HG03378 (cell line): ENCODE results near the gene DHCR24.
A peak's percentile ranks its signal among the peaks of the same experiment; 100 is the strongest.

Source experiments
- ATAC-seq: cut with Tn5 transposase; IDR thresholded peaks from one replicate; pipeline ENCODE4 v1.9.1; 2021; ENCODE audit warnings: mild to moderate bottlenecking, moderate library complexity; ENCODE audit not compliant: unreplicated experiment

Gene DHCR24

DNA sequence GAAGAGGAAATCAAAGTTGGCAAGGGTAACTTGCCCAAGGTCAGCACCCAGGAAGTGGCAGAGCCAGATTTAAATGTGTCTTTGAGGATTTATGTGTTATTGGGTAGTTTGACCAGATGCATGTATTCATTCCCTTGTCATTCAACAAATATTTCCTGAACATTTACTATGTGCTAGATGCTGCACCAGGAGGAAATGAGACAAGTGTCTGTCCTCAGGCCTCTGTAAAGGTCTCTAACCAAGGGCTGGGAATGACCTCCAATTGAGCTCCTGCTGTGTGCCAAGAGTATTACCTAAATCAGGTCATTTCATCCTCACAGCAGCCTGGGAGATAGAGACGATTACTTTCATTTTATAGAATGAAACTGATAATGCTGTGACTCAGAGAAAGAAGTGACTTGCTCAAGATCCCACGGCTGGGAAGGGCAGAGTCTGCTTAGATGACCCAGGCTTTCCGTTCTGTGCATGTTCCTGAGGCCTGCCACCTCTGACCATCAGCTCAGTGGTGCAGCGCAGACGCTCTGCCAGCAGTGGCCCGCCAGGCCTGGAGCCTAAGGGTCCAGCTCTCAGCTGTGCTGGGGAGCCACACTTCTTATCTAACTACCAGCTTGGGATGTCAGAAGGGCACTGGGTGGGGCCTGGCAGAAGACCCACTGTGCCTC is 82.4 kb downstream of the DHCR24 start:
- no peak for ATAC-seq

DNA sequence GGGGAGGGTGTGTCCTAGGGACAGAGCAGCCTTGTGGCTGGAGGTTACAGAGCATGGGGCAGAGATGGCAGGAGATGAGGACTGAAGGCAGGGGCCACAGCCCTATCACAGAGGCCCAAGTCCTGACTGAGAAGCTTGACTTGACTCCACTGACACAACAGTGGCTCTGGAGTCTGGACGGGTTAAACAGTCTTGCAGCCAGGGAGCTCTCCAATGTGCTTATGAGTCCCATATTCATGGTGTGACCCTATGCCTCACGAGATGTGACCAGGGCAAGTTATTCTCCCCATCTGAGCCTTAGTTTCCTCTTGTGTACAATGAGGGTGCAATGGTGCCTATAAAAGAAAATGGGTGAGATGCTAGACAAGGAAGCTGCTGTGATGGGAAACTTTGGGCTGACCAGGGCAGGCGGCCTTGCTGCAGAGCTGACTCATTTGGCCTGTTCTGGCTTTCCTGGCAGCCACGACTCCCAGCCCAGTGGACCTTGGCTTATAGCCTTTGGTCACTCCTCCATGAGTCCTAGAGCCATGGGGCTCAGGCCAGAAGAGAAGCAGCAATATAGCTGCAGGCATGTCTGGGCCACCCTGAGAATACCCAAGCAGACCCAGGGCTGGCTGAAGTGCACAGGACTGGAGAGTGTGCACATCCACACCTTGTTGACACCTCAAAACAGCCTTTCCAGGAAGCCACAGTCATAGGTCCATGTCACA is 83.1 kb downstream of the DHCR24 start:
- no peak for ATAC-seq

DNA sequence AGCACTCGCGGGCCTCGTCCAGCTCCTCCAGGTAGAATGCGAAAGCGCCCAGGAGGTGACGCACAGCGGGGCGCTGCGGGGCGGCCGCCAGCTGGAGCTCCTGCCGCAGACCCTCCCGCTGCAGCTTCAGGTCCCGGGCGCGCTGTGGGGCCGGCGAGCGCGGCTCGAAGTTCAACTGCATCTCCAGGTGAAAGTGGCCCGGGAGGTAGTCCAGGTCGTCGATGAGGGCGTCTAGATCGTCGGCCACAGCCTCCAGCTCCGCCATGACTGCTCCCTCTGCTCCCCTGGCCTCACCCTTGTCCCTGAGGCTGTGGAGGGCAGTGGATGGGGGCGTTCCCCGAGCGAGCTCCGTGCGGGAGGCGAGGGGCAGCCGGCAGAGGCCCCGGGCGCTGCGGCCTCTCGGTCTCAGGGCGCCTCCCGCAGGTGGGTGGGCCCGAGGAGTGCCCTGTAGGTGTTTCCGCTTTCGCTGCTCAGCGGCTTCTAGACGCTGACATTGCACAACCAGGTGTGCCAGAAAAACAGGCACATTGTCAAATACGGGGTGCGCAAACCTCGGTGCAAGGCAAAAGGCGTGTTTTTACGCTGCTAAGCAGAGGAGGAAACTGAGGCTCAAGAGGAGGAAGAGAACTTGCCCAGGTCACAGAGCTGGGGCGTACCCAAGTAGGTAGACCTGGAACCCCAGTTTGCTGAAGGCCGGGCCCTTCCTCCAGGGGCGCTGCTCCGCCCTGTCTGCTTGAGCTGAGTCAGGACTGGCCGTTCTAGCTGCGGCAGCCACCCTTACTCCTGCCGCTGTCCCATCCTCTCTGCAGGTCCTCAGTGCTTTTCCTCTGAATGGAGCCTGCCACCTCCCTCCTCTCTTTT is 85.9 kb downstream of the DHCR24 start, which contains the start of gene TTC22:
Gene TTC22 (minus strand): TSS at position 425 of the 861 bp plus-strand sequence. CDS start 160 bp downstream, at position 265.
- ATAC-seq = peak; percentile 67

DNA sequence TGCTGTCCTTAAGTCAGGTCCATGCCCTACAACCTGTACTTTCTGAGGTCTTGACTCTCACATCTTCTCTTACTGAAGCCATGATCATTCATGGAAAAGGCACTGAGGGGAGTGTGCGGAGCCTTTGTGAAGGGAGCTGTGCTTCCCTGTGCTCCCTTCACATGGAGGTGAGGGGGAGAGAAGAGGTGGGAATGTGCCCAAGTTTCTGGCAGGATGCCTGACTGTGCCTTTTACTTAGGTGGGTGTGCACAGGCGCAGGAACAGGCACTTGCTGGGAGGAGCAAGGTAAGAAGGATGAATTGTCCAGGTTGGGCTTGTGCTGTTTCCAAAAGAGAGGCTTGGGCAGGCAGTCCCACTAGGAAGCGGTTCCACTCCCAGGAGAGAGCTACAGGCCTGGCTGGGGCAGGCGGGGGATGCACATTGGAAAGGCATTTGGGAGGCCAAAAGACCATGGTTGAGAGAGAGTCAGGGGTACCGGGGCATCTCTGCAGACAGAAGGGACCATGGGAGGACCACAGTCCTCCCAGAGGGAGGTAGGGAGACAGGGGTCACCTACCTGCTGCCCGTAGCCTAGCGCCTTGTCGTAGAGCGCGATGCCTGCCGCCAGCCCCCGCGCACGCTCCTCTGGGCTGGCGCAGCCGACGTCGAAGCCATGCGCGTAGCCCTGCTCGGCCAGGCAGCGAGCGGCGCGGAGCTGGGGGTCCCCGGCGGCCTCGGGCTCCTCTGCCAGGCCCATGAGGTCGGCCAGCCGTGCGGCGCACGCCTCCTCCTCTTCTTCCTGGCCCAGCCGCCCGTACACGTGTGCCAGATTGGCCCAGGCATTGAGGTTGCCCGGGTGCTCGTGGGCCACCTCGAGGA is 86.7 kb downstream of the DHCR24 start:
- ATAC-seq = no peak
